HepG2 (cell line): ENCODE measurements around the gene HSP90AB1. TPM values are rescaled to one million over a fixed set of nuclear protein-coding genes. Genes with fewer than 3 reads are reported as not detected.

Experiments
- GPBP1L1 ChIP-seq: sonication (generic); formaldehyde crosslinking; IDR thresholded peaks from 2 replicates; pipeline ENCODE4 v1.5.0; 2020; ENCODE audit warnings: mild to moderate bottlenecking, missing genetic modification reagents
- KMT2B ChIP-seq: IDR thresholded peaks from 2 replicates; pipeline ENCODE4 v1.6.1; 2016; ENCODE audit warnings: missing genetic modification reagents, missing compliant biosample characterization
- MAFF ChIP-seq: IDR thresholded peaks from 2 replicates; pipeline ENCODE4 v1.6.1; 2011; ENCODE audit warnings: low read depth, low read length, improper control_type of control experiment
- RFX3 ChIP-seq: IDR thresholded peaks from 2 replicates; pipeline ENCODE4 v1.6.1; 2016; ENCODE audit warnings: missing biosample characterization, missing genetic modification reagents
- SMARCE1 ChIP-seq: fragments of 450-650 bp; IDR thresholded peaks from 2 replicates; pipeline ENCODE4 v1.6.1; 2017; ENCODE audit warnings: borderline replicate concordance
- SNAPC4 ChIP-seq: sonication (generic); formaldehyde crosslinking; IDR thresholded peaks from 2 replicates; pipeline ENCODE4 v1.4.0; 2020; ENCODE audit warnings: mild to moderate bottlenecking, missing genetic modification reagents
- TCF12 ChIP-seq, 2 experiments: fragments of 450-650 bp in 1 of 2; sonication (generic) in 1 of 2; formaldehyde crosslinking in 1 of 2; IDR thresholded peaks; 2 replicates each; pipeline versions ENCODE4 v1.6.1 to v1.8.0; 2017 to 2022; ENCODE audit warnings: antibody characterized with exemption in 1 of 2, mild to moderate bottlenecking in 1 of 2, missing genetic modification reagents in 1 of 2, moderate library complexity in 1 of 2
- THAP7 ChIP-seq: sonication (generic); formaldehyde crosslinking; IDR thresholded peaks from 2 replicates; pipeline ENCODE4 v1.8.1; 2023; ENCODE audit warnings: mild to moderate bottlenecking, missing genetic modification reagents
- ZHX2 ChIP-seq, 2 experiments: sonication (generic) in 1 of 2; formaldehyde crosslinking in 1 of 2; IDR thresholded peaks; 2 replicates each; pipeline versions ENCODE4 v1.6.1 to v1.9.0; 2014 to 2022; ENCODE audit warnings: antibody characterized with exemption in 1 of 2, borderline replicate concordance in 1 of 2, inconsistent platforms in 1 of 2, low read depth in 1 of 2, missing genetic modification reagents in 1 of 2
- ZNF138 ChIP-seq: sonication (generic); formaldehyde crosslinking; IDR thresholded peaks from 2 replicates; pipeline ENCODE4 v1.5.0; 2020; ENCODE audit warnings: mild to moderate bottlenecking, low read depth, missing genetic modification reagents
- ZNF17 ChIP-seq: sonication (generic); formaldehyde crosslinking; IDR thresholded peaks from 2 replicates; pipeline ENCODE4 v1.5.0; 2020; ENCODE audit warnings: mild to moderate bottlenecking, missing genetic modification reagents
- ZNF496 ChIP-seq: sonication (generic); formaldehyde crosslinking; IDR thresholded peaks from 2 replicates; pipeline ENCODE4 v1.8.1; 2023; ENCODE audit warnings: mild to moderate bottlenecking, moderate library complexity, missing genetic modification reagents; ENCODE audit not compliant: insufficient replicate concordance
- ZNF619 ChIP-seq: sonication (generic); formaldehyde crosslinking; IDR thresholded peaks from 2 replicates; pipeline ENCODE4 v1.4.0; 2020; ENCODE audit warnings: mild to moderate bottlenecking, missing genetic modification reagents
- polyA plus RNA-seq, 8 experiments: library from polyadenylated mRNA; depleted of rRNA in 3 of 8; stranded (reverse) in 7 of 8; unstranded in 1 of 8; fragments of >200 nt; fragmentation: Illumina TruSeq in 4 of 8; extraction: Trizol in 4 of 8; gene quantifications; 2 replicates each; pipeline versions ENCODE4 v1.2.1 to v1.2.3, GENCODE V29; 2011 to 2016; ENCODE audit warnings: low read depth in 4 of 8, missing spikeins in 1 of 8, mixed read lengths in 1 of 8; ENCODE audit not compliant: insufficient read depth in 1 of 8
- total RNA-seq, 5 experiments: library from RNA; depleted of rRNA; stranded (reverse); fragments of >200 nt; fragmentation: Illumina TruSeq; extraction: Trizol; gene quantifications; 2 replicates each; pipeline ENCODE4 v1.2.3, GENCODE V29; 2016; ENCODE audit warnings: low read depth in 1 of 5

Gene HSP90AB1
- total and polyA plus RNA-seq, 2 of the 13 experiments (the other 11 are each of a cell fraction or from before 2014, with no cell fraction given), result 1,325 to 1,472 TPM

GRCh38 chr6:44257025-44257752 lies 10.3 kb downstream of the HSP90AB1 start, which contains the start of gene SLC35B2 (continued):
- TF ChIP-seq ZHX2 (IDR thresholded peaks at IDR 0.05; ENCODE audit: low read depth) (no peak), ZHX2 (CRISPR knock-in tag; IDR thresholded peaks at IDR 0.05; ENCODE audit: borderline replicate concordance) (no peak), ZNF496 (CRISPR knock-in tag) (no peak), KMT2B (CRISPR knock-in tag) (peak; percentile 63; the same call in 1 of the 2 replicates), TCF12 (IDR thresholded peaks at IDR 0.05) (no peak), TCF12 (CRISPR knock-in tag; IDR thresholded peaks at IDR 0.05) (no peak), RFX3 (CRISPR knock-in tag) (no peak), ZNF138 (CRISPR knock-in tag) (no peak), ZNF17 (CRISPR knock-in tag) (no peak), MAFF (no peak), SNAPC4 (no peak), ZNF619 (CRISPR knock-in tag) (peak; percentile 75; the same call in 1 of the 2 replicates), THAP7 (CRISPR knock-in tag) (peak; percentile 88; the same call in 1 of the 2 replicates), GPBP1L1 (CRISPR knock-in tag) (no peak), SMARCE1 (no peak)
